SK-N-SH treated with all-trans-retinoic acid at 6 μM for 48 hours (cell line): ENCODE measurements around the gene ZSWIM6.

Source experiments
- ARNTL ChIP-seq: fragments of 450-650 bp; formaldehyde crosslinking; IDR thresholded peaks from 2 replicates; pipeline ENCODE4 v1.5.0; 2020; ENCODE audit warnings: low read depth, mild to moderate bottlenecking, moderate library complexity, borderline replicate concordance
- BACH2 ChIP-seq: fragments of 250-450 bp; sonication (Bioruptor Pico); IDR thresholded peaks from 2 replicates; pipeline ENCODE4 v1.9.0; 2021; ENCODE audit warnings: mild to moderate bottlenecking, borderline replicate concordance
- GLIS3 ChIP-seq: fragments of 250-450 bp; sonication (Bioruptor Pico); IDR thresholded peaks from 2 replicates; pipeline ENCODE4 v1.5.0; 2020; ENCODE audit warnings: mild to moderate bottlenecking, moderate library complexity
- ISL1 ChIP-seq: fragments of 250-450 bp; sonication (Bioruptor Pico); IDR thresholded peaks from 2 replicates; pipeline ENCODE4 v2.1.2; 2022; ENCODE audit warnings: mild to moderate bottlenecking, moderate library complexity
- PPARA ChIP-seq: fragments of 250-450 bp; sonication (Bioruptor Pico); IDR thresholded peaks from 2 replicates; pipeline ENCODE4 v1.5.0; 2020; ENCODE audit warnings: mild to moderate bottlenecking, borderline replicate concordance
- RARB ChIP-seq: fragments of 250-450 bp; sonication (Bioruptor Pico); IDR thresholded peaks from 2 replicates; pipeline ENCODE4 v1.8.0; 2021; ENCODE audit warnings: mild to moderate bottlenecking, moderate library complexity
- SNAI2 ChIP-seq: fragments of 250-450 bp; sonication (Bioruptor Pico); IDR thresholded peaks from 2 replicates; pipeline ENCODE4 v1.5.0; 2020; ENCODE audit warnings: mild to moderate bottlenecking, moderate library complexity
- TCF4 ChIP-seq: fragments of 250-450 bp; sonication (Bioruptor Pico); IDR thresholded peaks from 2 replicates; pipeline ENCODE4 v1.8.0; 2021; ENCODE audit warnings: mild to moderate bottlenecking, moderate library complexity, borderline replicate concordance
- TOX ChIP-seq: fragments of 250-450 bp; sonication (Bioruptor Pico); IDR thresholded peaks from 2 replicates; pipeline ENCODE4 v1.8.0; 2021; ENCODE audit warnings: mild to moderate bottlenecking, moderate library complexity, borderline replicate concordance
- ZC3H10 ChIP-seq: fragments of 250-450 bp; sonication (Bioruptor Pico); IDR thresholded peaks from 2 replicates; pipeline ENCODE4 v1.5.1; 2021; ENCODE audit warnings: mild to moderate bottlenecking, moderate library complexity
- ZFP30 ChIP-seq: fragments of 450-650 bp; formaldehyde crosslinking; IDR thresholded peaks from 2 replicates; pipeline ENCODE4 v1.5.0; 2022; ENCODE audit warnings: mild to moderate bottlenecking, moderate library complexity
- ZNF565 ChIP-seq: fragments of 450-650 bp; formaldehyde crosslinking; conservative IDR thresholded peaks from 2 replicates; pipeline ENCODE4 v1.5.0; 2020; ENCODE audit warnings: low read depth, mild to moderate bottlenecking, moderate library complexity
- TF ChIP-seq, protein P1 (sequence below): fragments of 250-450 bp; sonication (Bioruptor Pico); IDR thresholded peaks from 2 replicates; pipeline ENCODE4 v1.8.0; 2020; ENCODE audit warnings: mild to moderate bottlenecking, moderate library complexity, borderline replicate concordance
- TF ChIP-seq, protein P2 (sequence below): fragments of 250-450 bp; sonication (Bioruptor Pico); IDR thresholded peaks from 2 replicates; pipeline ENCODE4 v1.5.1; 2020; ENCODE audit warnings: low read depth, mild to moderate bottlenecking, moderate library complexity

DNA sequence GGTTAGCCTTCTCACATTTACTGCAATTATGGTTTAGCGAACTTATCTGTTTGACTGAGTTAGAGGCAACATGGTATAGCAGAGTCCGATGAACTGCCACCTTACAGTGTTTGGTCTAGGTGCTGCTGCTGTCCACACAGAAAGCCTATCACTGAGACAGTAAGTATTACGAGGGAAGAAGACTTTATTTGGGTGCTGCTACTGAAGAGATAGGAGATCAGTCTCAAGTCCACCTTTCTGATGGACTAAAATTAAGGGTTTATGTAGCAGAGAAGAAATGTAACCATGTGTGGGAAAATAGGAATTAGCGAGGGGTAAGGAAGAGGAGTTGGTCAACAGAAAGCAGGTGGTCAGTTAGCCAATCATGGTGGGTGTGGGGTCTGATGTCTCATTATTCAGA is 109.7 kb downstream of the ZSWIM6 start:
- TF ChIP-seq PPARA (CRISPR knock-in tag): no peak
- no peak for TF ChIP-seq ZFP30 (CRISPR knock-in tag)
- no peak for TF ChIP-seq RARB (CRISPR knock-in tag)
- TF ChIP-seq GLIS3 (CRISPR knock-in tag): no peak
- TF ChIP-seq, protein P1, sequence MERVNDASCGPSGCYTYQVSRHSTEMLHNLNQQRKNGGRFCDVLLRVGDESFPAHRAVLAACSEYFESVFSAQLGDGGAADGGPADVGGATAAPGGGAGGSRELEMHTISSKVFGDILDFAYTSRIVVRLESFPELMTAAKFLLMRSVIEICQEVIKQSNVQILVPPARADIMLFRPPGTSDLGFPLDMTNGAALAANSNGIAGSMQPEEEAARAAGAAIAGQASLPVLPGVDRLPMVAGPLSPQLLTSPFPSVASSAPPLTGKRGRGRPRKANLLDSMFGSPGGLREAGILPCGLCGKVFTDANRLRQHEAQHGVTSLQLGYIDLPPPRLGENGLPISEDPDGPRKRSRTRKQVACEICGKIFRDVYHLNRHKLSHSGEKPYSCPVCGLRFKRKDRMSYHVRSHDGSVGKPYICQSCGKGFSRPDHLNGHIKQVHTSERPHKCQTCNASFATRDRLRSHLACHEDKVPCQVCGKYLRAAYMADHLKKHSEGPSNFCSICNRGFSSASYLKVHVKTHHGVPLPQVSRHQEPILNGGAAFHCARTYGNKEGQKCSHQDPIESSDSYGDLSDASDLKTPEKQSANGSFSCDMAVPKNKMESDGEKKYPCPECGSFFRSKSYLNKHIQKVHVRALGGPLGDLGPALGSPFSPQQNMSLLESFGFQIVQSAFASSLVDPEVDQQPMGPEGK (CRISPR knock-in tag): no peak
- TF ChIP-seq TCF4: no peak
- TF ChIP-seq ISL1 (CRISPR knock-in tag): no peak
- TF ChIP-seq, protein P2, sequence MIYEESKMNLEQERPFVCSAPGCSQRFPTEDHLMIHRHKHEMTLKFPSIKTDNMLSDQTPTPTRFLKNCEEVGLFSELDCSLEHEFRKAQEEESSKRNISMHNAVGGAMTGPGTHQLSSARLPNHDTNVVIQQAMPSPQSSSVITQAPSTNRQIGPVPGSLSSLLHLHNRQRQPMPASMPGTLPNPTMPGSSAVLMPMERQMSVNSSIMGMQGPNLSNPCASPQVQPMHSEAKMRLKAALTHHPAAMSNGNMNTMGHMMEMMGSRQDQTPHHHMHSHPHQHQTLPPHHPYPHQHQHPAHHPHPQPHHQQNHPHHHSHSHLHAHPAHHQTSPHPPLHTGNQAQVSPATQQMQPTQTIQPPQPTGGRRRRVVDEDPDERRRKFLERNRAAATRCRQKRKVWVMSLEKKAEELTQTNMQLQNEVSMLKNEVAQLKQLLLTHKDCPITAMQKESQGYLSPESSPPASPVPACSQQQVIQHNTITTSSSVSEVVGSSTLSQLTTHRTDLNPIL (CRISPR knock-in tag): no peak
- TF ChIP-seq ZC3H10: no peak
- TF ChIP-seq TOX (CRISPR knock-in tag): no peak
- TF ChIP-seq BACH2: no peak
- no peak for TF ChIP-seq SNAI2
- TF ChIP-seq ZNF565 (CRISPR knock-in tag): no peak
- TF ChIP-seq ARNTL (CRISPR knock-in tag): no peak
